Vagina (tissue), 2 donors: ENCODE measurements around the gene SUSD2.

Experiments used
- POLR2A ChIP-seq, 2 donors: fragments of 450-650 bp; IDR thresholded peaks; one replicate each; pipeline ENCODE4 v1.6.1; 2017; ENCODE audit warnings: antibody characterized with exemption in 2 of 2, mild to moderate bottlenecking in 2 of 2, moderate library complexity in 2 of 2
- POLR2AphosphoS5 ChIP-seq, 2 donors: sonication (generic); formaldehyde crosslinking; IDR thresholded peaks; one replicate each; pipeline ENCODE4 v1.9.0; 2017; ENCODE audit warnings: antibody characterized with exemption in 2 of 2, mild to moderate bottlenecking in 2 of 2, low read depth in 1 of 2; ENCODE audit not compliant: insufficient read depth in 1 of 2
- TF ChIP-seq, protein P1 (sequence below), 3 experiments: fragments of 450-650 bp in 2 of 3; fragments of 200-600 bp in 1 of 3; sonication (generic) in 1 of 3; IDR thresholded peaks; one replicate each; pipeline ENCODE4 v1.5.1; 2017 to 2019; ENCODE audit warnings: antibody characterized with exemption in 3 of 3, mild to moderate bottlenecking in 2 of 3, moderate library complexity in 2 of 3

DNA sequence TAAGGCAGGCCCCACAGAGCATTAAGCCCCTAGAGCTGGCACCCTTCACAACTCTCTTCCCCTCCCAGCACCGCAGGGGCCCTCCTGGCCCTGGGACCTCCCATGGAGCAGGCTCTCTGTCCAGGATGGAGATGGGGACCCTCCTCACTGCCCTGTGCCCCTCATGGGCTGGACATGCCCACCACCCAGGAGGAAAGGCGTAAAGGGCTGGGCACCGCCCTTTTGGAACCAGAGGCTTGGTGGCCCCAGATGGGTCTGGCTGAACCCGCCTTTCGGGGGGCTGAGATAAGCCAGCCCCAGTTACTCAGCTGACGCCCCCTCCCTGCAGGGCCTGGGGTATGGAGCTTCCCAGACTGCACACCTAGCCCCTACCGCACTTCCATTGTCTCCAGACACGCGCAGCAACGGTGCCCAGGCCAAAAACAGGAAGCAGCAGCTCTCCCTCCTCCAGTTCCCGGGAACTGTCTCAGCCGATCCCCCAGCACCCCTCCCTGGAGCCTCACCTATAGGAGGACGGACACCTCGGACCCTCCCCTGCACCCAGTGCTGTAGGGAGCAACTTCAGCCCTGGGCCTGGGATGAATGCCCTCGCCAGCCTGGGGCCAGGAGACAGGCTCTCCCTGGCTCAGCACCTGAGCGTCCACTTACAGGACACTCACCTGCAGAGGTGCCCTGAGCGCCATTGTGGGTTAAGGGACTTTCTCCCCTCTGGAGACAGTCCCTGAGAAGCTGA, 1.6 kb upstream of the SUSD2 start:
- TF ChIP-seq, protein P1, sequence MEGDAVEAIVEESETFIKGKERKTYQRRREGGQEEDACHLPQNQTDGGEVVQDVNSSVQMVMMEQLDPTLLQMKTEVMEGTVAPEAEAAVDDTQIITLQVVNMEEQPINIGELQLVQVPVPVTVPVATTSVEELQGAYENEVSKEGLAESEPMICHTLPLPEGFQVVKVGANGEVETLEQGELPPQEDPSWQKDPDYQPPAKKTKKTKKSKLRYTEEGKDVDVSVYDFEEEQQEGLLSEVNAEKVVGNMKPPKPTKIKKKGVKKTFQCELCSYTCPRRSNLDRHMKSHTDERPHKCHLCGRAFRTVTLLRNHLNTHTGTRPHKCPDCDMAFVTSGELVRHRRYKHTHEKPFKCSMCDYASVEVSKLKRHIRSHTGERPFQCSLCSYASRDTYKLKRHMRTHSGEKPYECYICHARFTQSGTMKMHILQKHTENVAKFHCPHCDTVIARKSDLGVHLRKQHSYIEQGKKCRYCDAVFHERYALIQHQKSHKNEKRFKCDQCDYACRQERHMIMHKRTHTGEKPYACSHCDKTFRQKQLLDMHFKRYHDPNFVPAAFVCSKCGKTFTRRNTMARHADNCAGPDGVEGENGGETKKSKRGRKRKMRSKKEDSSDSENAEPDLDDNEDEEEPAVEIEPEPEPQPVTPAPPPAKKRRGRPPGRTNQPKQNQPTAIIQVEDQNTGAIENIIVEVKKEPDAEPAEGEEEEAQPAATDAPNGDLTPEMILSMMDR (IDR thresholded peaks at IDR 0.05), result no peak
- no peak for TF ChIP-seq POLR2AphosphoS5 (IDR thresholded peaks at IDR 0.05; ENCODE audit: insufficient read depth in 1 of 2, low read depth in 1 of 2)
- TF ChIP-seq POLR2A (IDR thresholded peaks at IDR 0.05), result no peak
